T-helper 2 cell treated with Interferon-gamma antibody and Interleukin-4, amounts not matched to agents 100 ng/mL and 5 ng/mL, for 36 hours (primary cell): ENCODE measurements around the gene ODAD3. TPM values are rescaled to one million over a fixed set of nuclear protein-coding genes. Genes with fewer than 3 reads are reported as not detected.
"Not testable (repeated sequence)": the region's sequence is repeated elsewhere in the genome, so short reads cannot be mapped to it uniquely, and the experiment has no call there.

ENCODE experiments used
- intact Hi-C: fragments of 100-400 bp; cut with micrococcal nuclease; formaldehyde crosslinking; loops from one replicate; pipeline ENCODE4 v1.15.1; 2023
- total RNA-seq: library from RNA; stranded (reverse); gene quantifications from 2 replicates; pipeline ENCODE4 v1.2.3, GENCODE V29; 2022

ODAD3 gene
- total RNA-seq, 1 donor from 2014 or later: not detected

DNA sequence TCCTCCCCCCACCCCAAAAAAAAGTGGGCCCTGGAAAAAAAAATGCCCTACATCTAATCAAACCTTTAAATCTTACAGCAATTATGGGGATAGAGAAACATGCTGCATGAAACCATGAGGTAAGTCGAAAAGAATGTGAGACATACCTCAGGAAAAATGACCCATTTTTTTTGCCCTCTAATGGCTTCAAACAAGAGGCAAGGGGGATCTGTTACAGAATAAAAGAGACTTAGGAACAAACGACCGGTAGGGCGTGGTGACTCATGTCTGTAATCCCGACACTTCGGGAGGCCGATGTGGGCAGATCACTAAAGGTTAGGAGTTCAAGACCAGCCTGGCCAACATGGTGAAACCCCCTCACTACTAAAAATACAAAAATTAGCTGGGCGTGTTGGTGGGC, 24.2 kb downstream of the ODAD3 start:
- intact Hi-C loops: no loop called here

- intact Hi-C loops: no loop called here
Measured at GRCh38 chr19:11408591-11408990, 26.3 kb downstream of the ODAD3 start.

GRCh38 chr19:11406703-11407236, 28.2 kb downstream of the ODAD3 start:
- intact Hi-C loops: not testable (repeated sequence)

GRCh38 chr19:11405846-11406643, 28.9 kb downstream of the ODAD3 start:
- intact Hi-C loops: no loop called here

- intact Hi-C loops: no loop called here
Measured at GRCh38 chr19:11404588-11405222, 30.2 kb downstream of the ODAD3 start.

DNA sequence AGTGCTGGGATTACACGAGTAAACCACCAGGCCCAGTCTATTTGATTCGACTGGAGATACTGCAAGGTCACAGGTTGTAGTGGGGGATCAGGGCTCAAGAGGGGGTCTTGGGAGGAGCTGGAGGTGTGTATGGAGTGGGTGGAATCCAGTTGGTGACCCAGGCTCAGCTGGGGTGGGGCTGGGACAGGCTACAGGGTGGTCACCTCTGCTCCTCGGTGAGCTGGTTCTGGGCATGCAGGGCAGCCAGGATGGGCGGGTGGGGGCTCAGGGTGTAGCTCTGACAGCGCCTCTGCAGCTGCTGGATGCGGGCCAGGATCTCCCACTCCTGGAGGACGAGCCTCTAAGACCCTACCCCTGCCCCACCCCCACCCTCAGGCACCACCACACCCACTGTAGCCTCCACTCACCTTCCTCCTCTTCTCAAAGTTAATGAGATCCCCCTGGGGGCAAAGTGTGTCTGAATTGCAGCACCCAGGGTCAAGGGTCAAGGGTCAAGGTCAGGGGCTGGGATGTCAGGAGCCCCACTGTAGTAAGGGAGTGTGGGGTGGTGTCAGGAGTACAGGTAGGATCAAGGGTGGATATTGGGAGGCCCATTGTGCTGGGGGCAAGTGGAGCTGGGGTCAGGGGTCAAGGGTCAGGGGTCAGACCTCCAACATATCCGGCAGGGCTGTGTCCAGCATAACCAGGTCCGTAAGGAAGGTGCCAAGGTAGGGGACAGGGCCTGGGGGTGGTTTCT, 32.9 kb downstream of the ODAD3 start:
- intact Hi-C loops: no loop called here

GRCh38 chr19:11400798-11401197, 34.1 kb downstream of the ODAD3 start:
- intact Hi-C loops: no loop called here

GRCh38 chr19:11399667-11400066, 35.3 kb downstream of the ODAD3 start:
- intact Hi-C loops: no loop called here

DNA sequence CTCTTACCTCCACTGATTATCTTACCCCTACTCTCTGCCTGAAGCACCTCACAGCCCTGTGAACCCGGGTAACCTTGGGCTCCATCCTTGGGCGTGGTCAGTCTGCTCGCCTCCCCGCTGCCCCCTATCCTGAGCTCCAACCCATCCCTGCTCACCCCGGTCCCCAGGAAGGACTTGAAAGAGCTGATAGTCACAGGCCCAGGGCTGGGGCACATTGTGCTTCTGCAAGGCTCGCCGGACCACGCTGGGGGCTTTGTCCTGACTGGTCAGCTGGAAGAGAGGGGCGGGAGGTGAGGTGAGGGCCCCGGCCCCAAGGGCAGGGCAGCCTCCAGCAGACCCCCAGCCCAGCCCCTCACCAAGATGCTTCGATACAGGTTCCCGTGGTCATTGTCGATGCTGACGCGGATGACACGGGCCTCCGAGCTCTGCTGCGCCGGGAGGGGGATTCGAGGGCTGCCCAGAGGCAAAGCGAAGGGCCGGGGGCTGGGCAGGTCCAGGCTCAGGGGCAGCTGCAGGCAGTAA, 37.8 kb downstream of the ODAD3 start:
- intact Hi-C loops: no loop called here

DNA sequence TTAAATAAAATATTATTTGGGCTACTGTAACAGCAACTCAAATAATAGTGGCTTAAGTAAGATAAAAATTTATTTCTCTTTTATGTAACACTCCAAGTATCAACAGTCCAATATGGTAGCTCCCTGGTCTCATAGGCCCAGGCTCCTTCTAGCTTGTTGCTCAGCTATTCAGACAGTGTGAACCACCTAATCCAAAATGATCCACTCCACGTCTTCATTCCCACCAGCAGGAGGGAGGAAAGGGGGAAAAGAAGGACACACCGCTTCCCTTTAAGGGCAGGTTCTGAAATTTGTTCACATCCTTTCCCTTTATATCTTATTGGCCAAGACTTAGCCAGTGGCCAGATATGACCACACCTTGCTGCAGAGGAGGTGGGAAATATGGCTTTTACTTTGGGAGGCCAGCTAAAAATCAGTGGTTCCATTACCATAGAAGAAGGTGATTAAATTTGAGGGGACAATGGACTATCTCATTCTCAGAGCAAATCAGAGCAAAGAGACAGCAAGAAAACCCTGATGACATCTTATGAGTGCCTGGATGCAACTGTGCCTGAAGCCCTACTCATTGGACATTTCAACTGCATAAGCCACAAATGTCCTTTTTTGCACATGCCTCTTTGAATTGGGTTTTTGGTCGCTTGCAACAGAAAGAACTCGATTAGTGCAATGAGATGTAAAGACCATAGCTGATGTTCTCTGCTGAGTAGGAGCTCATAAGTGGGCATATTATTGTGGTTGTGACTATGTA, 43.8 kb downstream of the ODAD3 start:
- intact Hi-C loops: no loop called here

GRCh38 chr19:11390359-11390758, 44.6 kb downstream of the ODAD3 start:
- intact Hi-C loops: no loop called here

GRCh38 chr19:11387162-11388034, 47.5 kb downstream of the ODAD3 start:
- intact Hi-C loops: no loop called here

- intact Hi-C loops: loop anchor here (5.0 kb wide), 1 partner anchor 38 kb away; no protein-coding TSS in a partner anchor
Measured at GRCh38 chr19:11384778-11385129, 50.2 kb downstream of the ODAD3 start.

DNA sequence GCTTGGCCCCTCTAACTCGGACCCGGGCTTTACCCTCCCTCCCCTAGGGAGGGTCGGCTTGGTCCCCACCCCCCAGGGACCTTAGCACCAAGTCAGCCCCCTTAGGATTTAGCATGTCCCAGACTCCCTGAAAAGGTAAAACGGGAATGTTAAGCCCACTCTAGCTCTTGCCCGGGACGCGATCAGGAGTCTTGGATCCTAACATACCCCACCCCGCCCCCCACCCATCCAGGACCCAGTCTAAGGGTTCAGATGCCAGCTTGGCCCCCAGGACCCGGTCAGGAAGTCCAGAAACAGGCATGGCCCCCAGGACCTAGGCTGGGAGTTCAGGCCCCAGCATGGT, 51.2 kb downstream of the ODAD3 start:
- intact Hi-C loops: loop anchor here (5.0 kb wide), 1 partner anchor 39 kb away; no protein-coding TSS in a partner anchor

DNA sequence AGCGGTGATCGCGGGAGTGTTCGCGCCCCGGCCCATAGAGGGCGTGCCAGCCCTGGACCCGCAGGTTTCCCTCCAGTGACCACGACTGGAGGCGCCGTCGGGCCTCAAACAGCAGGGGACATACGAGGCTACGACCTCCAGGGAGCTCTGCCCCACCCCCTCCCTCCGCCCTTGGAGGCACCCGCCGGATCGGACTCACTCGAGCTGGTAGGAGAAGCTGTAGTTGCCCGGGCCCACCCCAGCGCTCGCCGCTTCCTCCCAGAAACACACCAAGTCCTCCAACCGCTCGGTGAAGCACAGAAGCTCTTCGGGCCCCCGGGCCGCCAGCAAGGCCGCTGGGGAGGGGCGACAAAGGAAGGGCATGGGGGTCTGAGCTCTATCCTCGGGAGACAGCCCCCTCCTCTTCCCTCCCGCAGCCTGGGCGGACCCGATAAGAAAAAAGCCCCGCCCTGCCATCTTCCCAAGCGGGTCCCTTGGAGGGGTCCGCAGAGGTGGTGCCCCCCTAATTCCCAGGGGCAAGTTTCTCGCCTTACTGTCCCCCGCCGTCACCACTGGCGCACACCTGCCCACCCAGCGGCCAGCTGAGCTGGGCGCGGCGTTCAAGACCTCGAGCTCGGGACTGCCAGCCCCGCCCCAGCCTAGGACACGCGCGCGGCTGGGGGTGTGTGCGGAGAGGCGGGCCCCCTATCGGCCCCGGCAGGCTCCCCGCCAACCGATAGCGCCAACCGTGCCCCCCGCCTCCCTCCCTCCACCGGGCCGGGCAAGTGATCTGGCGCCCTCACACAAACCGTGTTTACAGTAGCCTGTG, 51.8 kb downstream of the ODAD3 start:
- intact Hi-C loops: loop anchor here (5.0 kb wide), 1 partner anchor 39 kb away; no protein-coding TSS in a partner anchor

DNA sequence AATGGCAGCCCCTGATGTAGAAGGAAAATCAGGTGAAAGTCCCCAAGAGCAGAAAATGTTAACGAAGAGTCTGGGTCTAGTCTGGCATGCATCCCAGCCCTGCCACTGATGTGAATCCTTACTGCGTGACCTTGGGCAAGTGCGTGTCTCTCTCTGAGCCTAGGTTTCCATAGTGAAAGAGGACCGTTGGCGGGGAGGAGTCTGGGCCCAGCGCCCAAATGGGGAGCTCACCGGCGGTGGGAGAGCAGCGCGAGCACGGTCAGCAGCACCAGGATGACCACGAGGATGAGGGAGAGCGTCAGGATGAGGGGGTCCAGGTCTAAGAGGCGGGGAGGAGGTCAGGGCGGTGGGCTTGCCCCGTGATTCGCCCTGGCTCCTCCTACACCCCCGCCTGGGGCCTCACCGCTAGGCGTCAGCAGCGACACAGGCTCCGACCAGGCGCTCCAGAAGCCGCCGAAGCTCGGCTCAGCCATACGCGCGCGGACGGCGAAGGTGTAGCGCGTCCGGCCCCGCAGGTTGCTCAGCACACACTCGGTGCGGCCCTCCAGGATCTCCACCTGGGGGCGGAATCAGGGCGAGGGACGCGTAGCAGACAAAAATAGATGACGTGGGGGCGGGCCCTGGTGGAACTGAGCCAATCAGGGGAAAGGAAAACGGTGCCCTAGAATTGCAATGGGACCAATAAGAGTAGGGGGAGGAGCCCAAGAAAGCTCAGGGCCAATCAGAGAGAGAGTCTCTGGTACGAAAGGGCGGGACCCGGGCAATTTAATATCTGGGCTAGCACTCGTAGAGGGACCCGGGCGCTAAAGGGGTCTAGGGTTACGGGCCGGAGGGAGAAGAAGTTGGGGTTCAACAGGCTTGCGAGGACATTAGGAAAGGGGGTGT, 54.0 kb downstream of the ODAD3 start:
- intact Hi-C loops: loop anchor here (1.0 to 5.0 kb wide), 3 partner anchors 41 to 124 kb away; partner anchors contain the start of genes ODAD3, PRKCSH and ZNF653

GRCh38 chr19:11379857-11380350, 55.0 kb downstream of the ODAD3 start:
- intact Hi-C loops: loop anchor here (5.0 to 10.0 kb wide), 2 partner anchors 42 to 285 kb away; no protein-coding TSS in a partner anchor
